Measurements from ENCODE around the gene KCTD15.

DNA sequence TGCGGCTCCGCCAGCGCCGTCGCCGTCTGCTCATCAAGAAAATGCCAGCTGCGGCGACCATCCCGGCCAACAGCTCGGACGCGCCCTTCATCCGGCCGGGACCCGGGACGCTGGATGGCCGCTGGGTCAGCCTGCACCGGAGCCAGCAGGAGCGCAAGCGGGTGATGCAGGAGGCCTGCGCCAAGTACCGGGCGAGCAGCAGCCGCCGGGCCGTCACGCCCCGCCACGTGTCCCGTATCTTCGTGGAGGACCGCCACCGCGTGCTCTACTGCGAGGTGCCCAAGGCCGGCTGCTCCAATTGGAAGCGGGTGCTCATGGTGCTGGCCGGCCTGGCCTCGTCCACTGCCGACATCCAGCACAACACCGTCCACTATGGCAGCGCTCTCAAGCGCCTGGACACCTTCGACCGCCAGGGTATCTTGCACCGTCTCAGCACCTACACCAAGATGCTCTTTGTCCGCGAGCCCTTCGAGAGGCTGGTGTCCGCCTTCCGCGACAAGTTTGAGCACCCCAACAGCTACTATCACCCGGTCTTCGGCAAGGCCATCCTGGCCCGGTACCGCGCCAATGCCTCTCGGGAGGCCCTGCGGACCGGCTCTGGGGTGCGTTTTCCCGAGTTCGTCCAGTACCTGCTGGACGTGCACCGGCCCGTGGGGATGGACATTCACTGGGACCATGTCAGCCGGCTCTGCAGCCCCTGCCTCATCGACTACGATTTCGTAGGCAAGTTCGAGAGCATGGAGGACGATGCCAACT, 24.4 kb upstream of the KCTD15 start:
- TF ChIP-seq, protein P1, sequence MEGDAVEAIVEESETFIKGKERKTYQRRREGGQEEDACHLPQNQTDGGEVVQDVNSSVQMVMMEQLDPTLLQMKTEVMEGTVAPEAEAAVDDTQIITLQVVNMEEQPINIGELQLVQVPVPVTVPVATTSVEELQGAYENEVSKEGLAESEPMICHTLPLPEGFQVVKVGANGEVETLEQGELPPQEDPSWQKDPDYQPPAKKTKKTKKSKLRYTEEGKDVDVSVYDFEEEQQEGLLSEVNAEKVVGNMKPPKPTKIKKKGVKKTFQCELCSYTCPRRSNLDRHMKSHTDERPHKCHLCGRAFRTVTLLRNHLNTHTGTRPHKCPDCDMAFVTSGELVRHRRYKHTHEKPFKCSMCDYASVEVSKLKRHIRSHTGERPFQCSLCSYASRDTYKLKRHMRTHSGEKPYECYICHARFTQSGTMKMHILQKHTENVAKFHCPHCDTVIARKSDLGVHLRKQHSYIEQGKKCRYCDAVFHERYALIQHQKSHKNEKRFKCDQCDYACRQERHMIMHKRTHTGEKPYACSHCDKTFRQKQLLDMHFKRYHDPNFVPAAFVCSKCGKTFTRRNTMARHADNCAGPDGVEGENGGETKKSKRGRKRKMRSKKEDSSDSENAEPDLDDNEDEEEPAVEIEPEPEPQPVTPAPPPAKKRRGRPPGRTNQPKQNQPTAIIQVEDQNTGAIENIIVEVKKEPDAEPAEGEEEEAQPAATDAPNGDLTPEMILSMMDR (conservative IDR thresholded peaks at IDR 0.05) = no peak
- TF ChIP-seq ZFX (IDR thresholded peaks at IDR 0.05) = no peak

Measured in C4-2B (cell line).